ENCODE data around the gene TUBB2B.
"Not testable (repeated sequence)": the region's sequence is repeated elsewhere in the genome, so short reads cannot be mapped to it uniquely, and the experiment has no call there.

The TUBB2B gene

DNA sequence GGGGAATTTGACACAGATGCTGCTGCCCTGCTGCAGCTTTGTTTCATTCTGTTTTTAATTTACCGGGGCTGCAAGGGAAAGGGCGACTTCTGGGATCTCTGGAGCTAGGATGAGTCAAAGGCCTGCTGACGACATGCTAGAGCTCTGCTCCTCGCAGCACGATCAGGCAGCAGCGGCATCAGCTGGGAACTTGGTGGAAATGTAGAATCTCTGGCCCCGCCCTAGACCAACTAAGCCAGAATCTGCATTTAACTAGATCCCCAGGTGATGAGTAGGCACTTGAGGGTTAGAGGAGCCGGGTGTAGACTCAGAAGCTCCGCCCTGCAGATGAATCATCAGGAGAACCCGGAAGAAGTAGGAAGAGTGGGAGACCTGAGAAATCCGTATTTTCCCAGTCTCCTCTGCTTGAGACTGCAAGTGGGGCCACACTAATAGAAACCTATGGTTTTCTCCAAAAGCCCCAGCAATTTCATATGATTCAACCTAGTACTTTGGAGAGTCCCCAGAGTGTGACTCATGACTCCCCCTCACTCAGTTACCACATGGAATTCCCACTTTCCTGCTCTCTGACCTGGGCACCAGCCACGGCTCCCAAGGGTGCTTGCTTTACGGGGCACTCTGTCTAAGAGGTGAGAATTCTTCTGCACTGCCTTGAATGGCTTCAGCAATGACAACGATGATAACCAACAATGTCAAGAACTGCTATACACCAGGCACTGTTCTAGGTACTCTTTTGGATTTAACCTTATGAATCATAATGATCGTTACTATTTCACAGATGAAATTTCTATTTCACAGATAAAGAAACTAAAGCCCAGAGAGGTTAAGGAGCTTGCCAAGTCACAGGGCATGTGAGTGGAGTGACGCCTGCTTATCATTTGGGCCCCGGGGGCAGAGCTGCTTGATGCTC is 18.1 kb downstream of the TUBB2B start:
- no peak for DNase-seq

DNA sequence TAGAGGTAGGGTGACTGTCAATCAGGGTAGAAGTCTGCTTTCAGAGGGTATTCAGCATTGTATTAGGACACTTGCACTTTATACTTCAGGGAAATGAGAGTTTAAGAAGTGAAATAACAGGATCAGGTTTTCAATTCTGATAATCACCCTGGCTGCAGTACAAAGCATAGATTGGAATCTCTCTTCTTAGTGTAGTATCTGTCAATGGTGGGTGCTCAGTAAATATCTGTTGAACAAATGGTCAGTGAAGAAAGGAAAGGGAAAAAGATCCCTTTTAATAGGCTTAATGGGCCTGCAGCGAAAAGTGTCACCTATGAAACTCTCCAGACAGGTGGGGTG is 18.7 kb downstream of the TUBB2B start:
- DNase-seq: no peak

DNA sequence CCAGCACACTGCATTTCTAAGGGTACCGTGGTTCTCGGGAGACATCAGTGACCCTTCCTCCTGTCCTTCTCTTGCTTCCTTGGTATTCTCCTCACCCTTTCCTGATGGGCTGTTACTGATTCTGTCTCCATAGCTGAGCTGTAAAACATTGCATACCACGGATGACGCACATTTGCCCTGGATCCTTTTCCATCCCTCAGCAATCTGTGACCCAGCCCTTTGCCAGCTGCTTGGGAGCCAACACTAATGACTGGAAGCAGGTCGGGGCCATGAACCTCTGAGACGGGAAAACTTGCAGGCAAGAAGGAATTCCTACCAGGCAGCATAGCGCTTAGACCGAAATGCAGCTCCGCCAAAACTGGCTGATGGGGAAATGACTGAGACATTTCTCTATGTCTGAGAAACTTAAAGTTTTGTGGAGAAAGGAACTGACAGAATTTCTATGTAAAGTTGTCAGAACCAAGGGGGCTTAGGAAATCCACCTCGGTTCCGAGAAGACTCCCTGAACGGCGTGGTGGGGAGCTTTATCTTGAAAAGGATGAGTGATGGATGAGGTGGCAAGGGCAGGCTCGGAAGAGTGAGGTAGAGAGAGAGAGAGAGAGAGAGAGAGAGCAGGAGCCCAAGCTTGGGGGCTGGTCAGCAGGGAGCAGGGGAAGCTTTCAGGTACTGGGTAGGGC is 19.2 kb downstream of the TUBB2B start:
- DNase-seq: no peak

DNA sequence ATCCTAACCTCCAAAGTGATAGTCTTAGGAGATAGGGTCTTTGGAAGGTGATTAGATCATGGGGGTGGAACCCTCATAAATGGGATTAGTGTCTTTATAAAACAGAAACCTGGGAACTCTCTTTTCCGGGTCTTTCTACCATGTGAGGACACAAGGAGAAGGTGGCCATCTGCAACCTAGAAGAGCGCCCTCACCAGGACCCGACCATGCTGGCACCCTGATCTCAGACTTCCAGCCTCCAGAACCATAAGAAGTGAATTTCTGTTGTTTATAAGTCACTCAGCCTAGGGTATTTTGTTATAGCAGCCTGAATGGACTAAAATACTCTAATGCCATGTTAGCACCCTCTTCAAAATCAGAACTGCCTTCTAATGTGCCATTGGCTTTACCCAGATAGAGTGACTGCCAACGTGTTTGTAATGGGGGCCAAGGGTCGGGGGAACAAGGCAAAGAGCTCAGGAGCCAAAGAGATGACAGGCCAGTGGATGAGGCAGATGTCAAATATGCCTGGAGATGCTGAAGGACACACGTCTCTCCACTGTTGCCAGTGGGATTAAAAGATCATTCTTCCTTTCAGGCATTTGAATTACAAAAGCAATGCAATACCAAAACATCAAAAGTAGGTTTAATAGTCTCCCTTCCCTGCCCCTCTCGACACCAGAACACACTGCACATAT is 21.0 kb downstream of the TUBB2B start:
- DNase-seq: no peak

DNA sequence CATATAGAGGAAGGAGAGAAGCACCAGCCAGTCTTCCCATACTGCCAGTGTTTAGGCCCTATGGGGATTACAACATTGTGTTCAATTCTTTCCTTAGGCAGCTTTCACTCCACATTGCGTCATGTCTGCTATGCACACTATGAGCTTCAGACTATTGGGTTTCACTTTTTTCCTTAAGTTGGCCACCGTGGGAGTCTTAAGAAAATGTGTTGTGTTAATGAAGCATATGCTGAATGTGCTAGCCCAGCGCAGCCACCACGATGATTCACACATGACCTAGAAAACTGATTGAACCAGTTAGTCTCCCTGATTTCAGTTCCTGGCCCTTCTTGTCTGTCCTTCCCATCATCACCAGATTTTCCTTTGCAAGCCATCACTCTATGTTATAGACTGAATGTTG is 21.5 kb downstream of the TUBB2B start:
- no peak for DNase-seq

DNA sequence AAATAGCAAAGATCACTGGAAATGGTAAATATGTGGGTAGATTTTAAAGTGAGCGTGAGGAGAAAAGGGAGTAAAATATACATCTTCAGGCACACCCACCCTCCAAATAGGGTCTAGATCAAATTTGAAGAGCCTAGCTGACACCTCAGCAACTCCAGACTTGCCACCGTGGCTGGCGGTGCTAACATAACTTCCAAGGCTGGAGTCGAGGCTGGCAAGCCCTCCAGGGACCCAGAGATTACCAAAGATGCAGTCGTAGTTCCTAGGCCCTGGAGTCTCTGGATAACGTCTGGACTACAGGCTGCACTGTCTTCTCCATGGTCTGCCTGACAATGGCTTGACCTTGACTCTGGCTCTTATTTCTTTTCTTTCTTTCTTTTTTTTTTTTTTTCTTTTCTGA is 22.5 kb downstream of the TUBB2B start:
- DNase-seq: no peak

DNA sequence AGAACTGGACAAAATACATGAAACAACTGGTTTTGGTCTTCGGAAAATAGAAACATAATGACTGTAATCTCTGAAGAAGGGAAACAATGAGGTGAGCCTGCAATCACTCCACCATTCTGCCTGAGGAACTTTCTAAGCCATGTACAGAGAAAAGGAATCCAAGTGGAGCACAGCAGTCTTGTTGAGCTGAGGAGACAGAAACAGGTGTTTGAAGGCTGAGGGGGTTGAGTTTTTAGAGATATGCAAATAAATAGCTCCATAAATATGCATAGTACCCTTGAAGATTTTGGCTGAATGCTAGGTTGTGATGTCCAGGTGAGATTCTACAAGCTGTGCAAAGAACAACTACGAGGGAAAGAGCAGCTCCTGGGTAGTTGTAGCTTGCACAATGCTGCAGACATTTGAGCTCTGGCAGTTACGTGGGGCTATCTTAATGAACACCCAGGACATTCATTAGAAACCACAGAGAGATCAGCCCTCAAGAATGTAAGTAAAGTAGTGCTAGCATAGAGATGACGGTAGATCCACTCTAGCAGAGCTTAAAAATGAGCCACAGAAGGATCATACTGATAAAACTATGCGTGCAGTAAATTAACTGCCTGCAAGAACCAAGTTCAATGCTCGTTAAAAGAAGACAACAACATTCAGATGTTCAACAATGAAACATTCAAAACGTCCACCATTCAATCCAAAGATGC is 24.3 kb downstream of the TUBB2B start:
- no peak for DNase-seq

DNA sequence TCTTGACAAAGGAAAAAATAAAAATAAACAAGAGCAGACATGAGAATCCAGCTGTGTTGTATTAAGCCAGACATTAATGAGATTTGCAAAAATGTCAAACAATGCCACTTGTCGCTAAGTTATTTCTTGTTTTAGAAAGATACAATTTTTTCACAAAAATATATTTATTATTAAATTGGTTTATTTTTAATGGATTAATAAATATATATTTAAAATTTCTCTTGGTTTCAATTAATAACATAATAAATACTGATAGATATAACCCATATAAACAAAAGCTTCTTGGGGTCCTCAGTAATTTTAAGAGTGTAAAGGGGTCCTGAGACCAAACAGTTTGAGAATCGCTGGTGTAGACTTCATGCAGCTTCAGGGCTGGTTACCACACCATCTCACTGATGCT is 26.1 kb downstream of the TUBB2B start:
- no peak for DNase-seq

DNA sequence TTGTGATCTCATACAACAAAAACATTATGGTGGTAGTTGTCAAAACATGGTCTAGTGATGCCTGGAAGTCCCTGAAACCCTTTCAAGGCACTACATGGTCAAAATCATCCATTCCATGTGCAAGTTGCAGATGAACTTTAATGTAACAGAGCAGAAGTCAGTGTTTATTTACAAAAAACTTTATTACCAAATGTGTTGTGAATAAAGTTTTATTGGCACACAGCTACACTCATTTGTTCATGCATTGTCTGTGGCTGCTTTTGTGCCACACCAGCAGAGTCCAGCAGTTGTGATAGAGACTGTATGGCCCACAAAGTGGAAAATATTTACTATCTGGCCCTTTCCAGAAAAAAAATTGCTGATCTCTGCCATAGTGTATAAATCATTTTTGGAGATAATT is 26.8 kb downstream of the TUBB2B start:
- no peak for DNase-seq

DNA sequence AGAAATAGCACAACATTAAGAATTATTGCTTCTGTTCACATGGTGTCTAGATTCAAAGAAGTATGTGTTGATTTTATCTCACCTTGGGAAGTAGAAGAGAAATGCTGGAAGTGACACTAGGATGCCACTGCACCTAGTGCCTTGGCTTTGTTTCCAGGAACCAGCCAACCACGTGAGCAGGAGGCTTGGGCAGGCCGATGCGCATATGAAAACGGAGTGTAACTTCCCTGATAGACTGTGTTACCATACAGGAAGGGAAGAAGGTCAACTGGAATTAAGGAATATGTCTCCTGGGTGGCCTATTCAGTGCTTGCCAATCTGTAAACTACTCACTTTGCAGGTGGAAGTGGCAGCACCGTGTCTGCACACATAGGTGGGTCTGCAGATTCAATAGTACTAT is 28.1 kb downstream of the TUBB2B start:
- no peak for DNase-seq

DNA sequence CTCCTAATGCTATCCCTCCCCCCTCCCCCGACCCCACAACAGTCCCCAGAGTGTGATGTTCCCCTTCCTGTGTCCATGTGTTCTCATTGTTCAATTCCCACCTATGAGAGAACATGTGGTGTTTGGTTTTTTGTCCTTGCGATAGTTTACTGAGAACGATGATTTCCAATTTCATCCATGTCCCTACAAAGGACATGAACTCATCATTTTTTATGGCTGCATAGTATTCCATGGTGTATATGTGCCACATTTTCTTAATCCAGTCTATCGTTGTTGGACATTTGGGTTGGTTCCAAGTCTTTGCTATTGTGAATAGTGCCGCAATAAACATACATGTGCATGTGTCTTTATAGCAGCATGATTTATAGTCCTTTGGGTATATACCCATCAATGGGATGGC is 29.7 kb downstream of the TUBB2B start:
- DNase-seq: not testable (repeated sequence)

DNA sequence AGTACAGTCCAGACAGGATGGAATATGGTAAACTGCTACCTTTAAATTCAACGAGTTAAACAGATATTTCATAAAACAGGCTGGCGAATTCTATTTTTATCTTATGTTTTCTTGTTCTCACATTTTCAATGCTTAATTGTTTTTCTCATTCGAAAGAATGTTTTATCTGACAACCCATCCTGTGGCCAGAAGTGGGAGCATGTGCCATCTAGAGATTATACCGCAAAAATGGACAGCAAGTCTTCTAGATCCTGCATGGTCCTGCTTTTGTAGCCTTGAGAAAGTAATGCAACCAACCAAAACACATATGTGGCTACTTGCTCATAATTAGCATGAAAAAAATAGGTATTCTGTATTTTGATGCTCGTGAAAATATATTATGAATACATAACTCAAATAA is 30.7 kb downstream of the TUBB2B start:
- DNase-seq: no peak

DNA sequence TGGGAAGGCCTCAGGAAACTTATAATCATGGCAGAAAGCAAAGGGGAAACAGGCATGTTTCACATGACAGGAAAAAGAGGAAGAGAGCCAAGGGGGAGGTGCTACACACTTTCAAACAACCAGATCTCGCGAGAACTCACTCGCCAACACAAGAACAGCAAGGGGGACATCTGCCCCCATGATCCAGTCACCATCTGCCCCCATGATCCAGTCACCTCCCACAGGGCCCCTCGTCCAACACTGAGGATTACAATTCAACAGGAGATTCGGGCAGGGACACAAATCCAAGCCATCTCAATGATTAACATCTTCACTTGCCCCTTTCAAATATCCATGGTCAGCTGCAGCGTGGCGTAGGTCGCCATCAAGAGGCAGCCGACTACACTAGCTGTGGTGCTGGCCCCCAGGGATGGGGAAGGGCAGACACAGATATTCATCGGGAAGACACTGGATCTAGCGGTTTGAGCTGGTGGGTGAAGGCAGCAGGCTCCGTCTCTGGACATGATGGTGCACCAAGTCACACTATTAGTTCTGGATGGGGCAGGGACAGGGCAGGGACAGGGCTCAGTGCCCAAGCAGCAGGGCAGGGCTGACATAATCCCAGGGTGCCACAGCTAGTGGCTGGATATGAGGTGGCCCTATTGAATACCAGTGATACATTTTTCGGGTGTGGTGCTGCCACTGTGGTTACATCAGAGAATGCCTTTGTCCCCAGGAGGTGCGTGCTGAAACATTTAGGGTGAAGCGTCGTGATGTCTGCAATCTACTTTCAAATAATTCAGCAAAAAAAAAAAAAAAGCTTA is 31.6 kb downstream of the TUBB2B start:
- no peak for DNase-seq

DNA sequence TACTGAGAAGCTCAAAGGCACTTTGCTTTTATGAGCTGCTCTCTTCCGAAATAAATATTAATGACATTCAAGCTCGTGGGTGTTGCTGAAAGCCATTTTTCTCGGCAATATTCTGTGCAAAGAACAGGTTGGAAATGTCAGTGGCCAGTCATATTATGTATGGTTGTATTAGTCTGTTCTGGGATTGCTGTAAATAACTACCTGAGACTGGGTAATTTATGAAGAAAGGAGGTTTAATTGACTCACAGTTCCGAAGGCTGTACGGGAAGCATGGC is 32.1 kb downstream of the TUBB2B start:
- no peak for DNase-seq

DNA sequence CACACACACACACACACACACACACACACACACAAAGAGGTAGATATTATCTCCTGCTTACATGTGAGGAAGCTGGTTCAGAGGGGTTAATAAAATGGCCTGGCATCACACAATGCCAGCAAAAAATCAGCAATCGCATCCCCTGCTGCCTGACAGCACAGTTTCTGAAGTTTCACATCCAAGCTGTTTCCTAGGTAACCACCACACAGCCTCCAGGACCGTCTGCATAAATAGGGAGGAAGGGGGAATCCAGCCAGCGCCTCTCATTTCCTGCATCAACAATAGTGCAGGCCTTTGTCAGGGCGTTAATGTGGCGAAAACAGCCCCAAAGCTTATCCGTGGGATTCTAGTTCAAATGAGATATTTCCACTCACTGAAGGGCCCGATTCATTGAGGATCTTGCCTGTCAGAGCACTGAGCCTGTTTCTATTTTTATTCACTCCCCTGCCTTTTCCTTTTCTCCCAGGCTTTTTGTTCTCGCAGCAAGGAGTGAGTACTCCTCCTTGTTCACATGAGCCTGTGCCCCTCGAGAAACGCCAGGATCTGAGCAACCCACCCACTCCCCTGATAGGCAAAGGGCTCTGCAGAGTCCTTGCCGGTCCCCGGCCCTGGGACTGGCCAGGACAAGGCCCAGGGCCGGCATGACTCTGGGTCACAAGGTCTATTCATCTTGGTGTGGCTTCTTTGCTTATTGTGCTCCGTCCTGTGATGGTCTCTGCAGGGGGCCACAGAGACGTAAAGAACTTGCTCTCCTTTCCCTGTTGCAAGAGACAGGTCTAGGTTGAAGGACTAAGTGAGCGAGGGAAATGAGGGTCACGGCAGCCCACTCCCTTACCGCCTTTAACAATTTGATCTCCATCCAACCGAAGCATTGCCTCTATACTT is 32.7 kb downstream of the TUBB2B start:
- DNase-seq: no peak

DNA sequence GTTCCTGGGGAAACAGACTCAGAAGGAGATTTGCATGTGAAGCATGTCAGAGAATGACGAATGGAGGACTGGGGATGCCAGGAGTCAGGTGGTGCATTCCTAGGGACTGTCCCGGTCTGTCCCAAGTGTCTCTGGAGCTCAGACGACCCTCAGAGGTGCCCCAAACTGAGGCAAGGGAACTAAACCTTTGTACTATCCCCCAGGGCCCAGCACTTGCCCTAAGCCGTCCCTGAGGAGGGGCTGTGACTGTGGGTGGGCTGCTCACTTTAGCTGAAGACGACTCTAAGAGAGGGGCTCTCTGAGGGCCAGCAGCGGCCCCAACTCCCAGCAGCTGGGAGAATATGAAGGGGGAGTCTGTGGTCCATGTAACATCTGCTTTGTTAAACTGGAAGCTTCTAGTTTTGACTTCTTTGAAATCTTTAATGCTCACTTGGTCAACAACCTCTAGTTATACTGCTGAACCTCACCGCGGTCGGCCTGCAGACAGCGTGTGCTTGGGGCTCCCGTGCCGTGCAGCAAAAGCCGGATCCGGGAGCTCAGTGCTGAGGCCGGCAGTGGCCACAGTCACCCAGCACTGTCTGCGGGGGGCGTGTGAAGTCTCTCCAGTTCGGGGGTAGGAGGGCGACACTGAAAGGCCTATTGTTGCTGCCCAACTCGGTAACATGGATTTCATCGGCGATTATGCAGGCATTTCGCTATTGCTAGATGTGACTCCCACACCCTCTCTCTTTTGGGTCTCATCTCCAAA is 34.2 kb downstream of the TUBB2B start:
- no peak for DNase-seq

DNA sequence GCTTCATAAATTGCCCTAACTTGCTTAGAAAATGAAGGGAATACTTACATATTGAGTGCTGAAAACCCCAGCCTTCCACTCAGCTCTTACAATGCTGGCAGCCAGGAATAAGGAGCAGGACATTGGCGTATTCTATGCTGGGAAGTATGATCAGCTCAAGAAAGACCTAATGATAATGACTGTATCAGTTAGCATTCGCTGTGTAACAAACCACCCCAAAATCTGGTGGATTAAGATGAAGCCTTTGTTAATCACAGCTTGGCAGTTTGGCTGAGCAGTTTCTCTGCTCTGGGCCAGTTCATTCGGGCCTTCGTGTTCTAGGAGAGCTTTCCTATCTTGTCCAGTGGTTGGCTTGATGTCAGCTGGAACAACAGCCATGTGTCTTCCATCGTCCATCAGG is 36.7 kb downstream of the TUBB2B start:
- no peak for DNase-seq

DNA sequence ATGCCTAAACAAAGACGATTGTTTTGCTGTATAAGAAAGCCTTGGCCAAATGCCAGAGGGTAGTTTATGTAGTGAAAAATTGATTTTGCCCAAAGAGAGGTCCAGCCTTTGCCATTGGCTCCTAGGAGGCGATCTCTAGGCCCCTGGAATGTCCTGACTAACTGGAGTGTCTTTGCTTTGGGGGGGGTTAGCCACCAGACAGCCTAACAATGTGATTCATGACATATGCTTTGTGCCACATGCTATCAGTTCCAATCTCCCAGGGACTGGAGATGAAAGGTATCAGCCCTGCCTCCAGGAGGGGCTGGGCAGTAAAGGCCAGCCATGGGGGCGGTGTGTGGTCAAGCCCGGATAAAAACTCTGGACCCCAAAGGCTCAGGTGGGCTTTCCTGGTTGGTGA is 37.4 kb downstream of the TUBB2B start:
- no peak for DNase-seq

DNA sequence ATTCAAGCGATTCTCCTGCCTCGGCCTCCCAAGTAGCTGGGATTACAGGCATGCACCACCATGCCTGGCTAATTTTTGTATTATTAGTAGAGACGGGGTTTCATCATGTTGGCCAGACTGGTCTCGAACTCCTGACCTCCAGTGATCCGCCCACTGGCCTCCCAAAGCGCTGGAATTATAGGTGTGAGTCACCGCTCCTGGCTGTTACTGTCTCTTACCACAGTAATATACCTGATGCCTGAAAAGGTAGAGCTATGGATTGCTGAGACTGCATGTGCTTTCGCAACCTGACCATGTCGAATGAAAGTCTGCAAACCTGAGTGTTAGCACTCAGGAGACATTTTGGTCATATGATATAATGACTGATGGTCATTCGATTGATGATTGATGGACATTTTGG is 38.3 kb downstream of the TUBB2B start:
- DNase-seq: not testable (repeated sequence)

DNA sequence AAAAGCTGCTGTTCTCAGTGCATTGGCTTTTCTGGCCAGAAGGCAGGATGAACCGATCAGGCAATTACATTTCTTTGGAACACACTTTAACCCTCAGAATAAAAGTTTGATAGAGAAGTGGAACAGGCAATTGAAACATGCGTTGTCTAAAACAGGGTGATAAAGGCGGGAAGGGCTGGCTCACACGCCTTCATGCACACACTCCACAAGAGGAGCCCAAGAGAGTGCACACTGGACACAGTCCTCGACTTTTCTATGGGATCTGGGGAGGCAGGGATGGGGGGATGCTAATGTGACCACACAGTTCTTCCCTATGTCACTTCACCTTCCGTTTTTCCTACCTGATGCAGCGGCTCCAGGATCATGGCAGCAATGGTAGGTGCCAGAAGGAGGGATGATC is 39.2 kb downstream of the TUBB2B start:
- DNase-seq: no peak

DNA sequence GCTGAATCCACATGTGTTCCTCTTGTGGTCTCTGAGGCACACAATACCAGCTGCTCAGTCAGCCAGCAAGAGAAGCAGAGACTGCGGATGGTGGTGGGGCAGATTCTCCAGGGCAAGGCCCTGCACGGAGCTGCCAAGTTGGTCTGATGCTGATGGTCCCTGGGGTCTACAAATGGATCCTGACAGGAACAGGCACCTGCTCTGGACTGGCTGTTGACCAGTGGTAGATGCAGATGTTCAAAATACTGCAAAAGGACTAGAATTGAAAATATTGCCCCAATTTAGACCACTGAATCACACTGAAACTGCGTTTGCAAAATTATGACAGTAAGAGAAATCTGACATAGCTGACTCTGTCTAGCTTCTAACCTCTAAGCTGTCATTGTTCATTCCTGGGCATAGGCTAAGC is 40.5 kb downstream of the TUBB2B start:
- DNase-seq: no peak
